Keratinocyte (primary cell): ENCODE measurements around the gene LRRN4.

ENCODE experiments used
- EZH2 ChIP-seq: IDR thresholded peaks from one replicate; pipeline ENCODE4 v1.6.1; 2012; ENCODE audit warnings: inconsistent platforms, mild to moderate bottlenecking, low read length, moderate library complexity
- TF ChIP-seq, protein P1 (sequence below), 3 experiments: IDR thresholded peaks in 1 of 3; conservative IDR thresholded peaks in 1 of 3; optimal IDR thresholded peaks in 1 of 3; 2 replicates in 2 of 3; 3 replicates in 1 of 3; pipeline versions ENCODE3 to v1.5.1; 2011; ENCODE audit warnings: low read length in 3 of 3, mild to moderate bottlenecking in 3 of 3, moderate library complexity in 2 of 3, control low read depth in 1 of 3, inconsistent platforms in 1 of 3; ENCODE audit not compliant: insufficient read depth in 2 of 3; ENCODE audit errors: extremely low read depth in 1 of 3

DNA sequence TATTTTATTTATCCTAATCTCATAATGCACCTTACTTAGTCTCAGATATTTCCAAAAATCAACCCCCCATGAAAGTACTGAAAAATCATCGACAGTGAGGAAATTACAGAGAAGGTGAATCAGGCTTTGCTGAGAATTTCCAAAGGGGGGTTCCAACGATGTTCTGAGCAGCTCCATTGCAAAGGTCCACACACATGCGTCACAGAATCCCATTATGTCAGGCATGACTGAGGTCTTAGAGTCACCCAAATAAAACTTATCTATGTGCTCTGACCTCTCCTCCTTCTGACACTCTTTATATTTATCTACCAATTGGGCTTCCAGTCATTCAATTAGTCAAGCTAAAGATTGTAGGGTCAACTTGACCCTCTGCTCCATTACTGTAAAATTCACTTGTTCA, 12.7 kb upstream of the LRRN4 start:
- TF ChIP-seq, protein P1, sequence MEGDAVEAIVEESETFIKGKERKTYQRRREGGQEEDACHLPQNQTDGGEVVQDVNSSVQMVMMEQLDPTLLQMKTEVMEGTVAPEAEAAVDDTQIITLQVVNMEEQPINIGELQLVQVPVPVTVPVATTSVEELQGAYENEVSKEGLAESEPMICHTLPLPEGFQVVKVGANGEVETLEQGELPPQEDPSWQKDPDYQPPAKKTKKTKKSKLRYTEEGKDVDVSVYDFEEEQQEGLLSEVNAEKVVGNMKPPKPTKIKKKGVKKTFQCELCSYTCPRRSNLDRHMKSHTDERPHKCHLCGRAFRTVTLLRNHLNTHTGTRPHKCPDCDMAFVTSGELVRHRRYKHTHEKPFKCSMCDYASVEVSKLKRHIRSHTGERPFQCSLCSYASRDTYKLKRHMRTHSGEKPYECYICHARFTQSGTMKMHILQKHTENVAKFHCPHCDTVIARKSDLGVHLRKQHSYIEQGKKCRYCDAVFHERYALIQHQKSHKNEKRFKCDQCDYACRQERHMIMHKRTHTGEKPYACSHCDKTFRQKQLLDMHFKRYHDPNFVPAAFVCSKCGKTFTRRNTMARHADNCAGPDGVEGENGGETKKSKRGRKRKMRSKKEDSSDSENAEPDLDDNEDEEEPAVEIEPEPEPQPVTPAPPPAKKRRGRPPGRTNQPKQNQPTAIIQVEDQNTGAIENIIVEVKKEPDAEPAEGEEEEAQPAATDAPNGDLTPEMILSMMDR (optimal IDR thresholded peaks at IDR 0.05 in 1 of 3, IDR thresholded peaks at IDR 0.05 in 1 of 3, conservative IDR thresholded peaks at IDR 0.05 in 1 of 3; ENCODE audit: extremely low read depth in 1 of 3, insufficient read depth in 2 of 3, low read length in 3 of 3), result no peak
- TF ChIP-seq EZH2, result no peak
